Head of caudate nucleus (tissue), 42 donors: ENCODE data around the gene MUS81.
A peak's percentile ranks its signal among the peaks of the same experiment; 100 is the strongest.
"Not testable (repeated sequence)": the region's sequence is repeated elsewhere in the genome, so short reads cannot be mapped to it uniquely, and the experiment has no call there.

Experiments
- DNase-seq, 42 donors: peaks; one replicate each; pipeline versions ENCODE4 v3.0.0 to v3.0.0-alpha.2; 2020 to 2021; ENCODE audit warnings: mixed read lengths in 7 of 42
- intact Hi-C: fragments of 100-400 bp; cut with DNase I; formaldehyde crosslinking; loops from one replicate; pipeline ENCODE4 v1.15.0; 2022

The MUS81 gene

DNA sequence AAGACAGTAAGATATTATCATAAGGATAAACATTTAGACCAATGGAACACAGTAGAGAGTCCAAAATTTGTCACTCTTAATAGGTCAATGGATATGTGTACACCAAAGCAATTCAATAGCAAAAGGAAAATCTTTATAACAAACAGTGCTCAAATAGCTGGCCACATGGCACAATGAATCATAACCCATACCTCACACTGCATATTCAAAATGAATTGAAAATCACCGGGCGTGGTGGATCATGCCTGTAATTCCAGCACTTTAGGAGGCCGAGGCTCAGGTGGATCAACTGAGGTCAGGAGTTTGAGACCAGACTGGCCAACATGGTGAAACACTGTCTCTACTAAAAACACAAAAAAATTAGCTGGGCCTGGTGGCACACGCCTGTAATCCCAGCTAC, 18.1 kb upstream of the MUS81 start:
- DNase-seq, result no peak
- intact Hi-C loops, result no loop called here

DNA sequence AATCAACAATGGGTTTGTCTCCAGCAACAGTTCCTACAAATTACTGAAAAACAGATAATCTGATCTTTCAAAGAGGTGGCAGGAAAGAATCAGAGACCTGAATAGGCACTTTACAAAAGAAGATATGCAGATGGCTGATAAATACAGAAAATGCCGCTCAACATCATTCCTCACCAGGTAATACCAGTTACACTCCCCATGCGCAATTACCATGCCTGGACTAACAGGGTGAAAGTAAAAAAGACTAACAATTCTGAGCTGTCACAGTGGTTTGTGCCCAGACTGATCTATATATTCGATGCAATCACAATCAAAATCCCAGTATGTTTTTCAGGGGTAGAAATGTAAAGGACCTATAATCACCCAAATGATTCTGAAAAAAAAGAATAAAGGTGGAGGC, 16.4 kb upstream of the MUS81 start:
- intact Hi-C loops, result no loop called here
- DNase-seq, result no peak

DNA sequence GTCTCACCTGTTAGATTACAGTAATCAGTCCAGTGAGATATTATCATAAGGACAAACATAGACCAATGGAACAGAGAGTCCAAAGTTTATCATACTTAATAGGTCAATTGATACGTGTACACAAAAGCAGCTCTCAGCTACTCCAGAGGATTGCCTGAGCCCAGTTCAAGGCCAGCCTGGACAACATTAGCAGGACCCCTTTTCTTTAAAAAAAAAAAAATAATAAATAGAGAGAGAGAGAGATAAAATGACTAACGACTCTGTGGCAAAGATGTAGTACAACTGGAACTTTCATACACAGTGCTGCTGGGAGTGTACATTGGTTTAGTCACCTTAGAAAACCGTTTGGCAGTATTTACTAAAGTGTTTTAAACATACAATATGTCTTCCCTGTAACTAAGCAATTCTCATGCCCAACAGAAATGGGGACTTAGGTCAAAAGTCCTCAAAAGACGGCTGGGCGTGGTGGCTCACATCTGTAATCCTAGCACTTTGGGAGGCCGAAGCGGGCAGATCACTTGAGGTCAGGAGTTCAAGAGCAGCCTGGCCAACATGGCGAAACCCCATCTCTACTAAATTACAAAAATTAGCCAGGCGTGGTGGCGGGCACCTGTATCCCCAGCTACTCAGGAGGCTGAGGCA, 15.9 kb upstream of the MUS81 start:
- intact Hi-C loops, result no loop called here
- peak in 1 of 42 donors; percentile 7 for DNase-seq

DNA sequence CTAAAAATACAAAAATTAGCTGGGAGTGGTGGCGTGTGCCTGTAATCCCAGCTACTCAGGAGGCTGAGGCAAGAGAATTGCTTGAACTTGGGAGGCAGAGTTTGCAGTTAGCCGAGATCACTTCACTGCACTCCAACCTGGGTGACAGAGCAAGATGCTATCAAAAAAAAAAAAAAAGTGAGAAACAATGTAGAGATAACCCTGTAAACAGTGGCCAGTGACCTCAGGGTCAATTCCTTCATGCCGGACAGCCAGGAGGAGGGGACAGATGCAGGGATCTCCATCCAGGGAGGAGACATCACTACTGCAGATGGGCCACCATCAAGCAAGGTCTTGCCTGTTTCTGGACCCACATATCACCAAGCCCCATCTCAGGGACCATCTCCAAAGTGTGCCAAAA, 12.5 kb upstream of the MUS81 start:
- intact Hi-C loops, result no loop called here
- DNase-seq, result peak in 1 of 42 donors; percentile 14

DNA sequence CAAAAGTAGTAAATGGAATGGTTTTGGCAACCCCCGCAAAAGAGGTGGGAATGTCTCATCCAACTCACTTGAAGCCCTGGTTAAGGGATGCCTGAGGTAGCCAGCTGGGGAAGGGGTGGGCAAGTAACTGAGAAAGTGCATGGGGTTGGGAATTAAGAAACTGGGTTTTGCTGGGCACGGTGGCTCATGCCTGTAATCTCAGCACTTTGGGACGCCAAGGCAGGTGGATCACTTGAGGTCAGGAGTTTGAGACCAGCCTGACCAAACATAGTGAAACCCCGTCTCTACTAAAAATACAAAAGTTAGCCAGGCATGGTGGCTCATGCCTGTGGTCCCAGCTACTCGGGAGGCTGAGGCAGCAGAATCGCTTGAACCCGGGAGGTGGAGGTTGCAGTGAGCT, 11.5 kb upstream of the MUS81 start:
- intact Hi-C loops, result not testable (repeated sequence)
- peak in 1 of 42 donors; percentile 14 for DNase-seq

DNA sequence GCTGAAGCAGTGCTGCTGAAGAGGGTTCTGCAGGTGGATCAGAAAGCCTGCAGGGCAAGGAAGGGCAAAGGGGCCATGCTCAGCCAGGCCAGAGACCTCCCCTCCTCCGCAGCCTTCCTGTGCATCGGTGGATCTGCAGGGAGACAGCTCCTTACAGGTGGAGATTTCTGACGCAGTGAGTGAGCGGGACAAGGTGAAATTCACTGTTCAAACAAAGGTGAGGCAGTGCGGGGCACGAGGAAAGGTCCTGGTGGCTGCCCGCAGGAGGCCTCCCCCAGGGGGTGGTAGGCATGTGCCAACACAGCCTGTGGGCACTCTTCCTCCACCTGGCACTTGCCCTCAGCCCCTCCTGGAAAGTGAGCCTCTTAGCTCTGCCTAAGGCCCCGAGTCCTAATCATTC, 10.9 kb upstream of the MUS81 start:
- intact Hi-C loops, result no loop called here
- DNase-seq, result peak in 1 of 42 donors; percentile 9

DNA sequence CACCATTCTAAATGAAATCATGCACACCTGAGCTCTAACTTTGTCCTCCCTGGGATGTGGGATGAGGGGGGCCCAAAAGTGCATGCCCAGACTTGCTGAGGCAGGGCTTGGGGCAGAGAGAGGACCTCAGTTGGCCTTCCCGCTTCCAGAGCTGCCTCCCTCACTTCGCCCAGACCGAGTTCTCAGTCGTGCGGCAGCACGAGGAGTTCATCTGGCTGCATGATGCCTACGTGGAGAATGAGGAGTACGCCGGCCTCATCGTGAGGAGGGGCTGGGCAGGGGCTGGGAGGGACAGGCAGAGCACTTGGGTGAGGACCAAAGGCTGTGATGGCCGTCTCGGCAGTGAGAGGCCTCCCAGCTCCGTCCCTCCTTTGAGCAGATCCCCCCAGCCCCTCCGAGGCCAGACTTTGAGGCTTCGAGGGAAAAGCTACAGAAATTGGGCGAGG, 10.4 kb upstream of the MUS81 start:
- intact Hi-C loops, result no loop called here
- DNase-seq, result peak in 1 of 42 donors; percentile 19

DNA sequence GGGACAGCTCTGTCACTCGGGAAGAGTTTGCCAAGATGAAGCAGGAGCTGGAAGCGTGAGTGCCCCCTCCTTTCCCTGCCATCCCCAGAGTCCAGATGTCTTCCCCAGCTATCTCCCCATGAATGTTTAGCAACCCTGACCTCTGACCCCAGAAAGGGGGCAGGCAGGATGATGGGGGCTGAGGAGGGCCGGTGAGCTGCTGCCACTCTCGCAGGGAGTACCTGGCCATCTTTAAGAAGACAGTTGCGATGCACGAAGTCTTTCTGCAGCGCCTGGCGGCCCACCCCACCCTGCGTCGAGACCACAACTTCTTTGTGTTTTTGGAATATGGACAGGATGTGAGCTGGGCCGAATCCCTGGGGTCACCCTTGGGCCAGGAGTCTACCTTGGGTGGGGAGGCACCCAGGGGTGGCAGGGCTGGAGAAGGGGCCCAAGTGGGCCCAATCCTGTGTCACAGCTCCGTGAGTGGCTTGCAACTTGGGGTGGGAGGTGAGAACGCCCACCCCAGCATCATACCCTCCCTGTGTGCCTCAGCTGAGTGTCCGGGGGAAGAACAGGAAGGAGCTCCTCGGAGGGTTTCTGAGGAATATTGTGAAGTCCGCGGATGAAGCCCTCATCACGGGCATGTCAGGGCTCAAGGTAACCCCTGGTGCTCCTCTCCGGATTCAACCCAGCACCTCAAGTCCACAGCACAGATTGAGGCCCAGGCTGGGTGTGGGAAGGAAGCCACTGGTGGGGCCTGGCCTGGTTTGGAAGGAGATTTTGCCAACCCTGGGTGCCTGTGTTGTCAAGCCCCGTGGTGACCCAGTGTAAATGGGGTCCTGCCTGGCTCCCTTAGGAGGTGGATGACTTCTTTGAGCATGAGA, 9.8 kb upstream of the MUS81 start:
- intact Hi-C loops, result no loop called here
- DNase-seq, result peak in 2 of 42 donors; percentile 14 to 28

DNA sequence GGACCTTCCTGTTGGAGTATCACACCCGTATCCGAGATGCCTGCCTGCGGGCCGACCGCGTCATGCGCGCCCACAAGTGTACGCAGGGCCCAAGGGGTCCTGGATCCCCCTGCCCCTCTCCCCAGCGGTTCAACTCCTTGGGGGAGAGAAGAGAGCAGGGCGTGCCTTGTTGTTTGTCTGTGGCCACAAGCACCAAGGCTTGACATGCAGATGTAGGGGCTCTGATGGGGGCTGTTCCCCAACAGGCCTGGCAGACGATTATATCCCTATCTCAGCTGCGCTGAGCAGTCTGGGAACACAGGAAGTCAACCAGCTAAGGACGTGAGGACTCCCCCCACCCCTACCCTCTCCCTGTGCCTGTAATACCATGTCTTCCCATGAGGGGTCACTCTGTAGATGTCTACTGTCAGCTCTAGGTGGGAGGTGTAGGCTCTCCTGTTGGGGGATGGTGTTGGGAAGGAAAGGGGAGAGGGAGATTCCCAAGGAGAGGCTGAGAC, 9.1 kb upstream of the MUS81 start:
- intact Hi-C loops, result no loop called here
- no peak for DNase-seq

DNA sequence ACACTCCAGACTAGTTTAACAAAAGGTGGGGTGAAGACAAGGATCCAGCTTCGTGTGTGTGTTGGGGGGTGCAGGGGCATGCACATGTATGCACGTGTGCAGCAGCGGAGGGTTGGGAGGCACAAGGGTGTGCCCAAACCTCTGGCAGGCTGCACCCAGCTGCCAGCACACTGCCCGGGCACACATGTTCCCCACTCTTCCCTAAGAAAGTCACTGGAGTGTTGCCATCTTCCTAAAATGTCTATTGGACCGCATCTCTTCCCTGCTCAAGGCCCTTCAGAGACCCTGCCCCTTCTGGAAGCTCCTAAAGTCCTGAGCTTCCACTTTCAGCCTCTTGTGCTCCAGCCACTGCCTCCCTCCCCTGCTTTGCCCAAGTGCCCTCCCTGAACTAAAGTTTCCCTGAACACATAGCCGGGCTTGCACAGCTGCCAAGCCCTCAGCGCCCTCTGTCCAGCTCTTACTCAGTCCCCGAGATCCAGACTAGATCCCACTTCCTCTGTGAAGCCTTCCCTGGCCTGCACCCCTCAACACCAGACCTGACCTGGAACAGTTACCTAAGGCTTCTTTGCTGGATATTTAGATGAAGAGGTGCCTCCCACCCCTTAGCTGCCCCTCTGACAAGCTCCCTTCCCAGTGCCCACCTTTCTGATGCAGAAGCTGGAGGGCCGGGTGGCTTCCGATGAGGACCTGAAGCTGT, 8.3 kb upstream of the MUS81 start:
- peak in 2 of 42 donors; percentile 2 to 11 for DNase-seq
- intact Hi-C loops, result no loop called here

DNA sequence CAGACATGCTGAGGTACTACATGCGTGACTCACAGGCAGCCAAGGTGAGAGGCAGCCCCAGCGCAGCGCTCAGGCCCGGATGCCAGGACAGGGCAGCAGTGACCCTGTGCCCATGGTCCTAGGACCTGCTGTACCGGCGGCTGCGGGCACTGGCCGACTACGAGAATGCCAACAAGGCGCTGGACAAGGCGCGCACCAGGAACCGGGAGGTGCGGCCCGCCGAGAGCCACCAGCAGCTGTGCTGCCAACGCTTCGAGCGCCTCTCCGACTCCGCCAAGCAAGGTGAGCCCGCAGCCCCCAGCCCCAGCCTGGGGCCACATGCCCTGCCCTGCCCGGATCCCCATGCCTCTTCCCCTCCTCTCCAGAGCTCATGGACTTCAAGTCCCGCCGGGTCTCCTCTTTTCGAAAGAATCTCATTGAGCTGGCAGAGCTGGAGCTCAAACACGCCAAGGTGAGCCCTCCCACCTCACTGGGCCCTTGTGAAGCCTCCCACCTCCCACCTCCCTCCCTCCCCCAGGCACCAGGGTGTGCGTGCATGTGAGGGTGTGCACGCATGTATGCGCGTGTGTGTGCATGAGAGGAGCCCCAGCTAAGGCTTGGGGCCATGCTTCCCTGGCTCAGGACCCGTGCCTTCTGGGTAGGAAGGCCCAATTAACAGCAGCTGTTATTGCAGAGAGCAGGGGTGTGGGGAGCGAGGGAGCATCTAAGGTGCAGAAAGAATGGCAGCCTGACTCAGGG, 7.6 kb upstream of the MUS81 start:
- intact Hi-C loops, result no loop called here
- peak in 13 of 42 donors; percentile 15 to 61 (median 42) for DNase-seq

DNA sequence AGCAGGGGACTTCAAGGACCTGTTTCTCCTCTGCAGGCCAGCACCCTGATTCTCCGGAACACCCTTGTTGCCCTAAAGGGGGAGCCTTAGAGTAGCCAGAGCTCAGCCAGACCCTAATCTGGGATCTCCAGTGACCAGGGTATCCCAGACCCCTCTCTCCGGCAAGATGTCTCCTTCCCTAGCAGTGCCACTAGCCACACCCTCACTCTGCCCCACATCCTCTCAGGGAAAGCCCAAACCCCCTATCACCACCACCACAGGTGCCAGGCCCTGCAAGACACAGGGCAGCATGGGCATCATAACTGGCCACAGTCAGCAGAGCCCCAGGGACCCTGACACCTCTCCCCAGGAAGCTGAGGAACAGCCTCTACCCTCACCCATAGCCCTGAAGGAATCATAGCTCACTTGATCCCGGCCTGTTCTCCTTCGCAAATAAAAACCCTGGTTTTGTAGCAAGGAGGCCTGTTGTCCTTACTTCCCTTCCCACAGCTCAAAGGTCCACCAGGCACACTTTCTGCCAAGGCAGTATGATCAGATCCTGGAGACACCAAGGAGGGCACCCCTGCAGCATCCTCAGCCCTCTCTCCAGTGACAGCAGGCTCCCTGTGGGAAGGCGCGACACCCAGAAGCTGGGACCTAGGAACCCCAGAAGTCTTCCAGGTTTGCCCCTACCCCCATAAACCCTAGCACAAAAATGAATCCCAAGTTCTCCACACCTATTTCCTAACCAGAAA, 6.8 kb upstream of the MUS81 start:
- peak in 2 of 42 donors; percentile 2 to 16 for DNase-seq
- intact Hi-C loops, result no loop called here

DNA sequence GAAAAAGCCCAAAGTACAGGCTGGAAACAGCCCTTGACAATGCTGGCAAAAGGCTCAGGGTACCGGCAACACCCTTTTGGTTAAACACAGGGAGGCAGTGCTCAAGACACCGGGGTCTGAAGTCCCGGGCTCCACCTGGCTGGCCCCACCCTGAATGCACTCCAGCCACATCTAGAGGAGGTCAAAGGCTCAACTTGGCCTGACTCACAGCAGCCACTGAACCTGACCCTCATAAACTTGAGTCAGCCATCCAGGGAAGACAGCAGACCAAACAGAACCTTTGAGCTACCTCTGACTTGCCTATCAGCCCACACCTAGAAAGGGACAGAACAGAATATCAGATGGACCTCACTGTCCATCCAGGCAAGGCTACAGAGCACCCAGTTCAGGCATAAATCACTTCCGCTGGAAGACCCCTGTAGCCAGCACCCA, 6.1 kb upstream of the MUS81 start:
- DNase-seq, result peak in 2 of 42 donors; percentile 5 to 19
- intact Hi-C loops, result no loop called here

DNA sequence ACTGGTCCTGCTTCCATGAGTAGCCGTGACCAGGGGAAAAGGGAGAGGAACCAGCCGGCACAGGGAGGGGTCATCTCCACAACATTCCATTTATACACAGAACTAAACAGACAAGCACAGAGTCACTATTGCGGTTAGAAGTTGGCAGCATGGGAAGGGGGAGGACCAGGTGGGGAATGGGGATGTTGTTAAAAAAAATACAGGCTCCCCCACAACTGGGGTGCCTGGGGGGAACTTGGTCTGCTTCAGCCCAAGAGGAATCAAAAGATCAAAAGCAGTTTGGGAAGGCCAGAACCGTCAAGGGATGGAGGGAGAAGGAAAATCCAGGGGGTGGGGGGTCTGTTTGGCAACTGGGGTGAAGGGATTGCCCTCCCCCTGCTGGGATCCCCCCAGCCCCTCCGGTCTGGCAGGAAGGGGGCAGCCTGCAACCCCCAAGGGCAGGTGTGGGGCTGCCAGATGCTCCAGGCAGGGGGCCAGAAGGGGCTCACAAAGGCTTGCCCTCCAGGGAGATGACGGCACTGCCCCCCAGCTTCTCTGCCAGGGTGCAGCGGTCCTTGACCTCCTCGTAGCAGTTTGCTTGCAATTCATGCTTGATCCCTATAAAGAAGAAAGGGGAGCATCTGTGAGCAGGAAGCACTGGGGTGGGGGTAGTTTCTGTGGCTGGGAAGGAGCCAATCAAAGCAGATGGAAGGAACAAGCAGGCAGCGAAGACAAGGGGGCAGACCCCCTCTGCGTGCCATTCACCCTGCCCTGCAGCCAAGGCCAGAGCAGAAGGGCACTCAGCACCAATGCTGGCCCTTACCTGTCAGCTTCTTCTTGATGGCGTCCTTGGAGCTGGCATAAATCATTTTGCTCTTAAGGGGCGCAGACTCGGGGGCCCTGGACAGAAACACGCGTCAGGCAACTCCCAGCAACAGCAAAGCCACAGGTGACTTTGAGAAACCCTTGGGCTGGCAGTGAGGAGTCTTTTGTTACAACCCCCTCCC, 5.1 kb upstream of the MUS81 start:
- DNase-seq, result peak in 2 of 42 donors; percentile 10 to 20
- intact Hi-C loops, result loop anchor here (5.0 kb wide), 1 partner anchor 37 kb away; the partner anchor contains the start of gene CCDC85B

DNA sequence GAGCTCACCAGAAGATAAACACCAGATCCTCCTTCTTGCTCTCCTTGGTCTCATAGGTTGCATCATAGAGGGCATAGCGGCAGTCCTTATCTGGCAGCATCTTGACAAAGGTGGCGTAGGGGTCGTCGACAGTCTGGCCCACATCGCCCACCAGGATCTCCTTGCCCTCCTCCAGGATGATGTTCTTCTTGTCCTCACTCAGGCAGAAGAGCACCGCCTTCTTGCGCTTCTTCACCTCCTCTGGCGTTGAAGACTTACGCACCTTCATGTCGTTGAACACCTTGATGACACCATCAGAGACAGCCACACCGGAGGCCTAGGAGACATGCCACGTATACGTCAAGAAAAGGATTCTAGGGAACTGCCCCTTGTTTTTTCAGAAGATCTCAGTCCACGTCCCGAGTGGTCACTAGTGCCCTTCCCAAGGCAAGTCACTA, 4.3 kb upstream of the MUS81 start:
- intact Hi-C loops, result loop anchor here (5.0 kb wide), 1 partner anchor 36 kb away; the partner anchor contains the start of gene CCDC85B
- peak in 1 of 42 donors; percentile 23 for DNase-seq

DNA sequence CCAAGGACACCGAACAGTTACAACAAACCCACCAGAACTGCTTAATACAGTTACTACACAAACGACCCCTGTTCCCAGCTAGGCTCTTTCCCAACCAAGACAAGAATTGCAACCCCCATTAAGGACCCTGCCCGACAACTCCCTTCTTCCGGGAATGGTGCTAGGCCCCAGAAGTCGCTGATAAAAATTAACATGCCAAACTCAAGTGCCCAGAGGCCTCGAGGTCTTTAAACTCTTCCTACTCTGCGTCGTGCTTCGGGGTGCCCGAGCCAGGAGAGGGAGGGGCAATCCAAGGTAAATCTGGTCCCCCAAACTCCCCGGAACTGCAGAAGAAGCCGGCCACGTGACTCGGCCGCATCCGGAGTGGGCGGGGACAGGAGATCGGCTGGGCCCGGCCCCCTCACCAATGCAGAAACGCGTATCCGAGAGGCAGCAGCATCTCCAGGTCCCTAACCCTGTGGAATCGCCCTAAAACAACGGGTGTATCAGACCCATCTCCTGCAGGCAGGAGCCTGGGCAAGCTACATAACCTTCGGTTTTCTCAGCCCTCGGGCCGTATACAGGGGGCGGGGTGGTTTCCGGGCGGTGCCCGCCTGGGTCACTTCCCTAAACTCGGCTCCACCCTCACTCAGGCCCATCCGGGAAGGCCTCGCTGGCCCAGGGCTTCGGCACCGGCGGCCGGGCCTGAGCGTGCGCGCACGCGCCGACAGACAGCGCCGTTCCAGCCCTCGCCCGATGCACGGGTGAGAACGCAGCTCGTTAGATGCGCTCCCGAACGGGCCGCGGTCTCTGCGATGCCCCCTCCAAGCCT, 3.3 kb upstream of the MUS81 start:
- peak; percentile 63 to 92 (median 84) for DNase-seq
- intact Hi-C loops, result loop anchor here (5.0 kb wide), 1 partner anchor 35 kb away; the partner anchor contains the start of gene CCDC85B
